LNCAP (cell line): ENCODE results near the gene GPR42.

Experiments
- CTCF ChIP-seq: fragments of 450-650 bp; IDR thresholded peaks from 2 replicates; pipeline ENCODE4 v1.5.1; 2017; ENCODE audit warnings: mild to moderate bottlenecking

GPR42 gene

GRCh38 chr19:35410487-35410886 is 39.6 kb downstream of the GPR42 start:
- no peak for TF ChIP-seq CTCF

- no peak for TF ChIP-seq CTCF
Observed at GRCh38 chr19:35414442-35414841, 43.6 kb downstream of the GPR42 start.

- TF ChIP-seq CTCF = no peak
Observed at GRCh38 chr19:35416331-35416730, 45.5 kb downstream of the GPR42 start.

GRCh38 chr19:35417278-35417677 is 46.4 kb downstream of the GPR42 start:
- no peak for TF ChIP-seq CTCF

GRCh38 chr19:35417713-35418534 is 47.1 kb downstream of the GPR42 start:
- no peak for TF ChIP-seq CTCF

GRCh38 chr19:35419046-35419445 is 48.2 kb downstream of the GPR42 start:
- no peak for TF ChIP-seq CTCF

- no peak for TF ChIP-seq CTCF
Observed at GRCh38 chr19:35419805-35420204, 48.9 kb downstream of the GPR42 start.
